Measurements from ENCODE around the gene TJAP1.

- TF ChIP-seq CTCF (IDR thresholded peaks at IDR 0.05): peak; percentile 89
- TF ChIP-seq EZH2 (IDR thresholded peaks at IDR 0.05): no peak
Measured at GRCh38 chr6:43454290-43454695, 23.1 kb upstream of the TJAP1 start.

All from neural progenitor cell (in vitro differentiated cells).